Glomerular endothelial cell (primary cell): ENCODE results near the gene REG1B. TPM values are rescaled to one million over a fixed set of nuclear protein-coding genes. Genes with fewer than 3 reads are reported as not detected.
"Not testable (repeated sequence)": the region's sequence is repeated elsewhere in the genome, so short reads cannot be mapped to it uniquely, and the experiment has no call there.

Experiments used
- DNase-seq: peaks from one replicate; pipeline ENCODE4 v3.0.0-alpha.2; 2011; ENCODE audit warnings: low read depth, low spot score; ENCODE audit errors: extremely low read depth
- total RNA-seq: library from RNA; depleted of rRNA; stranded (reverse); fragments of >200 nt; gene quantifications from 2 replicates; pipeline ENCODE4 v1.2.3, GENCODE V29; 2015

The REG1B gene
- total RNA-seq, 1 donor from 2014 or later = not detected

- DNase-seq = no peak
Observed at GRCh38 chr2:79085382-79085781, 2.4 kb downstream of the REG1B start.

GRCh38 chr2:79084495-79085135 lies 3.2 kb downstream of the REG1B start:
- DNase-seq = no peak

GRCh38 chr2:79083597-79084251 lies 4.1 kb downstream of the REG1B start:
- DNase-seq = no peak

- no peak for DNase-seq
Observed at GRCh38 chr2:79082987-79083386, 4.8 kb downstream of the REG1B start.

- no peak for DNase-seq
Observed at GRCh38 chr2:79071078-79071477, 16.7 kb downstream of the REG1B start.

GRCh38 chr2:79065201-79065600 lies 22.6 kb downstream of the REG1B start:
- no peak for DNase-seq

GRCh38 chr2:79054769-79055168 lies 33.0 kb downstream of the REG1B start:
- DNase-seq = not testable (repeated sequence)

- DNase-seq = not testable (repeated sequence)
Observed at GRCh38 chr2:79053486-79053885, 34.3 kb downstream of the REG1B start.

GRCh38 chr2:79041032-79041448 lies 46.8 kb downstream of the REG1B start:
- DNase-seq = no peak

GRCh38 chr2:79039944-79040343 lies 47.8 kb downstream of the REG1B start:
- no peak for DNase-seq

Other genes with a start within 250 kb of the REG1B start
- gene REG3G, start 62.3 kb downstream of the REG1B start, total RNA-seq = not detected in 2 replicates
- not detected in 2 replicates for gene REG1A, start 32.5 kb upstream of the REG1B start, total RNA-seq
- not detected in 2 replicates for gene REG3A, start 71.8 kb upstream of the REG1B start, total RNA-seq